GM19239 (cell line): ENCODE measurements around the gene ENKD1.
A peak's percentile ranks its signal among the peaks of the same experiment; 100 is the strongest.

Experiments used
- DNase-seq: peaks from one replicate; pipeline ENCODE4 v3.0.0; 2011; ENCODE audit warnings: low spot score; ENCODE audit not compliant: insufficient read length
- FAIRE-seq: peaks from 2 replicates; lab custom pipeline; 2011; peaks lifted over from hg19 to GRCh38; lab: Jason Lieb, UNC

Gene ENKD1

GRCh38 chr16:67679935-67680897 lies 13.7 kb upstream of the ENKD1 start:
- no peak for DNase-seq
- FAIRE-seq: no peak

- no peak for DNase-seq
- FAIRE-seq: no peak
Measured at GRCh38 chr16:67678354-67679023, 11.9 kb upstream of the ENKD1 start.

GRCh38 chr16:67677712-67678111 lies 11.2 kb upstream of the ENKD1 start:
- FAIRE-seq: no peak
- DNase-seq: no peak

GRCh38 chr16:67676939-67677338 lies 10.4 kb upstream of the ENKD1 start:
- FAIRE-seq (no peak), DNase-seq (no peak)

GRCh38 chr16:67676516-67676915 lies 10.0 kb upstream of the ENKD1 start:
- FAIRE-seq (no peak), DNase-seq (no peak)

- FAIRE-seq: no peak
- DNase-seq: no peak
Measured at GRCh38 chr16:67675999-67676398, 9.4 kb upstream of the ENKD1 start.

- no peak for FAIRE-seq
Measured at GRCh38 chr16:67675579-67675935, 9.0 kb upstream of the ENKD1 start.

GRCh38 chr16:67674851-67675578 lies 8.5 kb upstream of the ENKD1 start:
- no peak for FAIRE-seq
- no peak for DNase-seq

More at GRCh38 chr16:67675579-67675935, 9.0 kb upstream of the ENKD1 start:
- DNase-seq: no peak

GRCh38 chr16:67673712-67674580 lies 7.4 kb upstream of the ENKD1 start:
- FAIRE-seq (no peak), DNase-seq (no peak)

- peak; percentile 83 for FAIRE-seq
- no peak for DNase-seq
Measured at GRCh38 chr16:67672739-67673662, 6.5 kb upstream of the ENKD1 start.

- FAIRE-seq (no peak), DNase-seq (no peak)
Measured at GRCh38 chr16:67672306-67672705, 5.8 kb upstream of the ENKD1 start.

GRCh38 chr16:67669499-67670101 lies 3.0 kb upstream of the ENKD1 start:
- DNase-seq (no peak), FAIRE-seq (no peak)

GRCh38 chr16:67668495-67669157 lies 2.1 kb upstream of the ENKD1 start:
- no peak for DNase-seq
- FAIRE-seq: no peak

- peak; percentile 93 for FAIRE-seq
Measured at GRCh38 chr16:67667817-67668494, 1.4 kb upstream of the ENKD1 start.

GRCh38 chr16:67667453-67667816 lies 885 bp upstream of the ENKD1 start:
- DNase-seq (no peak), FAIRE-seq (no peak)

More at GRCh38 chr16:67667817-67668494, 1.4 kb upstream of the ENKD1 start:
- peak; percentile 95 for DNase-seq

GRCh38 chr16:67666032-67666551 lies 458 bp downstream of the ENKD1 start:
- DNase-seq (no peak), FAIRE-seq (peak; percentile 18)

- no peak for DNase-seq
- peak; percentile 23 for FAIRE-seq
Measured at GRCh38 chr16:67665598-67665997, 952 bp downstream of the ENKD1 start.
